ENCODE results near the gene SLC26A8. TPM values are rescaled to one million over a fixed set of nuclear protein-coding genes. Genes with fewer than 3 reads are reported as not detected.

SLC26A8 gene
- total and polyA plus RNA-seq, 2 of the 13 experiments (the other 11 are each of a cell fraction or from before 2014, with no cell fraction given): 0.46 TPM; not detected in 1

- TF ChIP-seq ZXDC (CRISPR knock-in tag; IDR thresholded peaks at IDR 0.05) (no peak), HBP1 (CRISPR knock-in tag; IDR thresholded peaks at IDR 0.05; ENCODE audit: low read depth) (no peak; the same call in 1 of the 2 replicates), ZNF292 (CRISPR knock-in tag; IDR thresholded peaks at IDR 0.05; ENCODE audit: borderline replicate concordance, low read depth) (no peak), ZNF552 (CRISPR knock-in tag; IDR thresholded peaks at IDR 0.05; ENCODE audit: borderline replicate concordance) (no peak), ZNF142 (CRISPR knock-in tag; IDR thresholded peaks at IDR 0.05) (peak; percentile 89), ZNF773 (CRISPR knock-in tag; IDR thresholded peaks at IDR 0.05; ENCODE audit: borderline replicate concordance) (no peak), MTA3 (CRISPR knock-in tag; IDR thresholded peaks at IDR 0.05) (no peak), FOXO4 (CRISPR knock-in tag; conservative IDR thresholded peaks at IDR 0.05) (no peak), SNAPC4 (CRISPR knock-in tag; IDR thresholded peaks at IDR 0.05) (no peak), ZMAT3 (CRISPR knock-in tag; conservative IDR thresholded peaks at IDR 0.05) (peak; percentile 74), RAD51 (IDR thresholded peaks at IDR 0.05; ENCODE audit: borderline replicate concordance) (no peak), MTF1 (CRISPR knock-in tag; IDR thresholded peaks at IDR 0.05) (0 out of 2 replicates have a peak, but pooled peaks have one; percentile 60)
Observed at GRCh38 chr6:36027501-36028087, 3.2 kb upstream of the SLC26A8 start, which contains the start of gene MAPK14 (continued).
